Uterus (tissue), 4 donors: Measurements from ENCODE around the gene C22orf31. TPM values are rescaled to one million over a fixed set of nuclear protein-coding genes. Genes with fewer than 3 reads are reported as not detected.

Experiments used
- DNase-seq, 2 donors: peaks; one replicate each; pipeline ENCODE4 v3.0.0-alpha.2; 2019 to 2020
- H3K27ac ChIP-seq, 2 donors: fragments of 200-600 bp; sonication (generic); 1 replicate in 1 of 2; 2 replicates in 1 of 2; pipeline ENCODE4 v1.5.1; 2016 to 2018
- H3K27me3 ChIP-seq, 2 donors: fragments of 200-600 bp; sonication (generic); one replicate each; pipeline ENCODE4 v1.5.1; 2018 to 2019; ENCODE audit warnings: control low read depth in 1 of 2
- H3K36me3 ChIP-seq, 2 donors: fragments of 200-600 bp; sonication (generic); one replicate each; pipeline ENCODE4 v1.5.1; 2019; ENCODE audit warnings: control low read depth in 1 of 2
- H3K4me1 ChIP-seq, 2 donors: fragments of 200-600 bp; sonication (generic); one replicate each; pipeline ENCODE4 v1.5.1; 2018 to 2019; ENCODE audit warnings: control low read depth in 1 of 2
- H3K4me3 ChIP-seq, 2 donors: fragments of 200-600 bp; sonication (generic); 1 replicate in 1 of 2; 2 replicates in 1 of 2; pipeline ENCODE4 v1.5.1; 2018 to 2019; ENCODE audit warnings: mild to moderate bottlenecking in 1 of 2
- H3K9me3 ChIP-seq, 2 donors: fragments of 200-600 bp; sonication (generic); one replicate each; pipeline ENCODE4 v1.5.1; 2019; ENCODE audit warnings: control low read depth in 1 of 2
- CTCF ChIP-seq, 4 experiments: fragments of 200-600 bp in 2 of 4; fragments of 450-650 bp in 2 of 4; sonication (generic) in 2 of 4; IDR thresholded peaks; one replicate each; pipeline ENCODE4 v1.5.1; 2016 to 2019; ENCODE audit warnings: antibody characterized with exemption in 4 of 4, mild to moderate bottlenecking in 2 of 4, moderate library complexity in 1 of 4
- POLR2A ChIP-seq, 2 donors: fragments of 450-650 bp; IDR thresholded peaks; one replicate each; pipeline ENCODE4 v1.6.1; 2016; ENCODE audit warnings: antibody characterized with exemption in 2 of 2, mild to moderate bottlenecking in 1 of 2, moderate library complexity in 1 of 2
- intact Hi-C: fragments of 100-400 bp; cut with DNase I; formaldehyde crosslinking; loops from one replicate; pipeline ENCODE4 v1.15.1; 2023; ENCODE audit warnings: low total_unique reads
- total RNA-seq, 4 donors: library from RNA; depleted of rRNA in 3 of 4; stranded (reverse); fragments of >200 nt in 3 of 4; gene quantifications; one replicate each; pipeline versions ENCODE4 v1.1.0 to v1.2.4, GENCODE V29; 2014 to 2023
- donor health status: DM: yes; HTN: yes; CAD: no.

The C22orf31 gene
- total RNA-seq, 4 donors from 2014 or later: not detected

GRCh38 chr22:29023172-29023796, 38.3 kb downstream of the C22orf31 start:
- Histone ChIP-seq H3K36me3 (no peaks in the 10 kb centered on the region), H3K27ac (peak overlapping the region in 1 of 2 donors; percentile 54), H3K4me3 (no peak overlapping the region), H3K9me3 (no peaks in the 10 kb centered on the region), H3K27me3 (no peaks in the 10 kb centered on the region), H3K4me1 (no peaks in the 10 kb centered on the region)
- no peak for TF ChIP-seq CTCF (IDR thresholded peaks at IDR 0.05)
- no peak for TF ChIP-seq POLR2A (IDR thresholded peaks at IDR 0.05)
- no peak for DNase-seq
- intact Hi-C loops: no loop called here

GRCh38 chr22:29022101-29022817, 39.4 kb downstream of the C22orf31 start:
- DNase-seq: no peak
- H3K4me3 ChIP-seq: no peak overlapping the region
- H3K36me3 ChIP-seq: no peaks in the 10 kb centered on the region
- intact Hi-C loops: no loop called here
- no peak overlapping the region for H3K27ac ChIP-seq
- TF ChIP-seq POLR2A (IDR thresholded peaks at IDR 0.05): no peak
- no peak for TF ChIP-seq CTCF (IDR thresholded peaks at IDR 0.05)
- H3K9me3 ChIP-seq: no peaks in the 10 kb centered on the region
- no peaks in the 10 kb centered on the region for H3K27me3 ChIP-seq
- H3K4me1 ChIP-seq: no peaks in the 10 kb centered on the region

GRCh38 chr22:29018293-29019189, 43.1 kb downstream of the C22orf31 start:
- no peaks in the 10 kb centered on the region for H3K9me3 ChIP-seq
- no peaks in the 10 kb centered on the region for H3K4me1 ChIP-seq
- H3K27me3 ChIP-seq: no peaks in the 10 kb centered on the region
- no peak overlapping the region for H3K4me3 ChIP-seq
- intact Hi-C loops: no loop called here
- DNase-seq: no peak
- TF ChIP-seq CTCF (IDR thresholded peaks at IDR 0.05): no peak
- TF ChIP-seq POLR2A (IDR thresholded peaks at IDR 0.05): no peak
- no peak overlapping the region for H3K27ac ChIP-seq
- no peaks in the 10 kb centered on the region for H3K36me3 ChIP-seq

- Histone ChIP-seq H3K36me3 (no peaks in the 10 kb centered on the region), H3K4me1 (no peaks in the 10 kb centered on the region), H3K9me3 (no peaks in the 10 kb centered on the region), H3K27ac (no peak overlapping the region), H3K4me3 (no peak overlapping the region), H3K27me3 (no peaks in the 10 kb centered on the region)
- intact Hi-C loops: no loop called here
- TF ChIP-seq CTCF (IDR thresholded peaks at IDR 0.05): no peak
- no peak for TF ChIP-seq POLR2A (IDR thresholded peaks at IDR 0.05)
- no peak for DNase-seq
Observed at GRCh38 chr22:29016067-29016938, 45.3 kb downstream of the C22orf31 start.
